ENCODE measurements around the gene TMEM43.
A peak's percentile ranks its signal among the peaks of the same experiment; 100 is the strongest.

The TMEM43 gene

GRCh38 chr3:14123308-14124222 lies 1.3 kb upstream of the TMEM43 start:
- peak overlapping the region; percentile 96 for H3K4me3 ChIP-seq (ENCODE audit: control insufficient read depth, low read depth, low read length)
- no peak for TF ChIP-seq CTCF (conservative IDR thresholded peaks at IDR 0.05; ENCODE audit: control insufficient read depth, insufficient read depth, low read depth, low read length)
- no peak for DNase-seq (ENCODE audit: low read depth)

- H3K4me3 ChIP-seq (ENCODE audit: control insufficient read depth, low read depth, low read length): peak overlapping the region; percentile 96
- DNase-seq (ENCODE audit: low read depth): peak; percentile 44
- TF ChIP-seq CTCF (conservative IDR thresholded peaks at IDR 0.05; ENCODE audit: control insufficient read depth, insufficient read depth, low read depth, low read length): no peak
Observed at GRCh38 chr3:14124223-14124614, 633 bp upstream of the TMEM43 start.

- DNase-seq (ENCODE audit: low read depth): peak; percentile 96
- peak; percentile 23 for TF ChIP-seq CTCF (conservative IDR thresholded peaks at IDR 0.05; ENCODE audit: control insufficient read depth, insufficient read depth, low read depth, low read length)
- peak overlapping the region; percentile 96 for H3K4me3 ChIP-seq (ENCODE audit: control insufficient read depth, low read depth, low read length)
Observed at GRCh38 chr3:14125193-14126016, 553 bp downstream of the TMEM43 start.

- TF ChIP-seq CTCF (conservative IDR thresholded peaks at IDR 0.05; ENCODE audit: control insufficient read depth, insufficient read depth, low read depth, low read length): no peak
- peak overlapping the region; percentile 96 for H3K4me3 ChIP-seq (ENCODE audit: control insufficient read depth, low read depth, low read length)
- no peak for DNase-seq (ENCODE audit: low read depth)
Observed at GRCh38 chr3:14126017-14126886, 1.4 kb downstream of the TMEM43 start.

- DNase-seq (ENCODE audit: low read depth): peak; percentile 33
- H3K4me3 ChIP-seq (ENCODE audit: control insufficient read depth, low read depth, low read length): peak overlapping the region; percentile 96
- no peak for TF ChIP-seq CTCF (conservative IDR thresholded peaks at IDR 0.05; ENCODE audit: control insufficient read depth, insufficient read depth, low read depth, low read length)
Observed at GRCh38 chr3:14126887-14127505, 2.1 kb downstream of the TMEM43 start.

Measured in fibroblast of mammary gland (primary cell).